LNCaP clone FGC (cell line): Measurements from ENCODE around the gene PHC3.
"Not testable (repeated sequence)": the region's sequence is repeated elsewhere in the genome, so short reads cannot be mapped to it uniquely, and the experiment has no call there.

Experiments
- DNase-seq: peaks from one replicate; pipeline ENCODE4 v3.0.0-alpha.2; 2011; ENCODE audit warnings: low read depth
- H3K4me3 ChIP-seq: 2 replicates; pipeline ENCODE4 v1.5.1; 2011; ENCODE audit warnings: mild to moderate bottlenecking, low read depth, low read length, control low read depth
- CTCF ChIP-seq: IDR thresholded peaks from 2 replicates; pipeline ENCODE4 v1.5.1; 2012; ENCODE audit warnings: mild to moderate bottlenecking; ENCODE audit not compliant: control insufficient read depth, insufficient read depth; ENCODE audit errors: extremely low read depth

Gene PHC3

GRCh38 chr3:170204023-170204472 lies 22.5 kb upstream of the PHC3 start:
- no peak overlapping the region for H3K4me3 ChIP-seq
- DNase-seq: no peak
- no peak for TF ChIP-seq CTCF

GRCh38 chr3:170203457-170203856 lies 21.9 kb upstream of the PHC3 start:
- no peak overlapping the region for H3K4me3 ChIP-seq
- no peak for TF ChIP-seq CTCF
- DNase-seq: no peak

GRCh38 chr3:170201527-170201926 lies 20.0 kb upstream of the PHC3 start:
- no peak for TF ChIP-seq CTCF
- H3K4me3 ChIP-seq: no peak overlapping the region
- DNase-seq: no peak

GRCh38 chr3:170200987-170201386 lies 19.5 kb upstream of the PHC3 start:
- TF ChIP-seq CTCF: no peak
- DNase-seq: no peak
- no peak overlapping the region for H3K4me3 ChIP-seq

- no peak for TF ChIP-seq CTCF
- H3K4me3 ChIP-seq: no peak overlapping the region
- DNase-seq: no peak
Observed at GRCh38 chr3:170196833-170197232, 15.3 kb upstream of the PHC3 start.

- not testable (repeated sequence) for H3K4me3 ChIP-seq, DNase-seq
Observed at GRCh38 chr3:170195759-170196158, 14.2 kb upstream of the PHC3 start.

- no peak overlapping the region for H3K4me3 ChIP-seq
- DNase-seq: no peak
- no peak for TF ChIP-seq CTCF
Observed at GRCh38 chr3:170189398-170190256, 8.1 kb upstream of the PHC3 start.
